Dermis microvascular lymphatic vessel endothelial cell (primary cell): ENCODE data around the gene PM20D2. TPM values are rescaled to one million over a fixed set of nuclear protein-coding genes. Genes with fewer than 3 reads are reported as not detected.

Experiments used
- DNase-seq, 2 donors: peaks; one replicate each; pipeline versions ENCODE4 v3.0.0 to v3.0.0-alpha.2; 2010; ENCODE audit warnings: low read depth in 2 of 2
- total RNA-seq: library from RNA; depleted of rRNA; stranded (reverse); fragments of >200 nt; gene quantifications from 2 replicates; pipeline ENCODE4 v1.2.1, GENCODE V29; 2014

The PM20D2 gene
- total RNA-seq, 1 donor from 2014 or later: 5.4 TPM

GRCh38 chr6:89200706-89201215, 54.9 kb downstream of the PM20D2 start:
- DNase-seq: no peak

- no peak for DNase-seq
These were observed 58.2 kb downstream of the PM20D2 start for GRCh38 chr6:89204096-89204495.

- no peak for DNase-seq
These were observed 60.0 kb downstream of the PM20D2 start for GRCh38 chr6:89205819-89206218.

DNA sequence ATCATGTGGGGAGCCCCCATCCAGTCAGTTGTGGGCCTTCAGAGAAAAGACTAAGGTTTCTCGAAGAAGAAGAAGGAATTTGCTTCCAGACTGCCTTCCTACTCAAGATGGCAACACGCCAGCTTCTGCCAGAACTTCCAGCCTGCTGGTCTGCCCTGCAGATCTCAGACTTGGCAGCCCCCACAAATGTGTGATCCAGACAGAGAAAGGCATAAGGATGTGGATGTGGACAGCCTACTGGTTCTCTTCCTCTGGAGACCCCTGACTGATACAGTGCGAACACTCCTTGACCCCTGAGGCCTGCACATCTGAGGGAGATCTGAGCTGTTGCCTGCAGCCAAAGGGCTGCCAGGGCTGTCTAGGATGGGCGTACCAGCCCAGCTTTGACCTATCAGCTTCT, 62.7 kb downstream of the PM20D2 start:
- DNase-seq: no peak

GRCh38 chr6:89209457-89209856, 63.6 kb downstream of the PM20D2 start:
- no peak for DNase-seq

- DNase-seq: no peak
These were observed 66.6 kb downstream of the PM20D2 start for GRCh38 chr6:89212472-89212871.

- no peak for DNase-seq
These were observed 68.3 kb downstream of the PM20D2 start for GRCh38 chr6:89214197-89214596.

Other genes starting within 250 kb of the PM20D2 start
- 8.9 TPM in 2 replicates for gene RNGTT, start 182.4 kb upstream of the PM20D2 start, total RNA-seq
- gene PNRC1, start 65.3 kb upstream of the PM20D2 start, total RNA-seq: 32.3 and 46.7 TPM in 2 replicates
- gene SRSF12, start 28.0 kb upstream of the PM20D2 start, total RNA-seq: under 0.01 and 0.13 TPM in 2 replicates
- gene GABRR1, start 71.3 kb downstream of the PM20D2 start, total RNA-seq: not detected in 2 replicates
- gene GABRR2, start 169.2 kb downstream of the PM20D2 start, total RNA-seq: 0.13 and 0.38 TPM in 2 replicates
- 47.9 and 56.6 TPM in 2 replicates for gene UBE2J1, start 206.7 kb downstream of the PM20D2 start, total RNA-seq